RWPE2 (cell line): ENCODE results near the gene PDE4D.
"Not testable (repeated sequence)": the region's sequence is repeated elsewhere in the genome, so short reads cannot be mapped to it uniquely, and the experiment has no call there.

Experiments
- ATAC-seq: fragments of 200-7000 bp; cut with Tn5 transposase; 3 replicates; pipeline ENCODE4 v1.9.1; 2021; ENCODE audit warnings: low read depth
- DNase-seq: peaks from one replicate; pipeline ENCODE4 v3.0.0-alpha.2; 2020; ENCODE audit warnings: low spot score
- H3K27ac ChIP-seq: fragments of 450-650 bp; 2 replicates; pipeline ENCODE4 v1.5.1; 2017; ENCODE audit warnings: mild to moderate bottlenecking; ENCODE audit not compliant: poor library complexity, severe bottlenecking
- H3K27me3 ChIP-seq: fragments of 250-450 bp; sonication (Bioruptor Pico); 2 replicates; pipeline ENCODE4 v1.5.1; 2021; ENCODE audit warnings: mild to moderate bottlenecking, moderate library complexity; ENCODE audit not compliant: insufficient read depth, poor library complexity, severe bottlenecking
- H3K36me3 ChIP-seq: fragments of 250-450 bp; sonication (Bioruptor Pico); 2 replicates; pipeline ENCODE4 v1.5.1; 2020; ENCODE audit warnings: low read depth, mild to moderate bottlenecking, moderate library complexity
- H3K4me1 ChIP-seq: fragments of 250-450 bp; sonication (Bioruptor Pico); 2 replicates; pipeline ENCODE4 v1.5.1; 2021; ENCODE audit warnings: mild to moderate bottlenecking, moderate library complexity; ENCODE audit not compliant: insufficient read depth, poor library complexity, severe bottlenecking
- H3K4me3 ChIP-seq: fragments of 250-450 bp; sonication (Bioruptor Pico); 2 replicates; pipeline ENCODE4 v1.5.1; 2021; ENCODE audit warnings: mild to moderate bottlenecking, moderate library complexity; ENCODE audit not compliant: severe bottlenecking
- H3K9me3 ChIP-seq: fragments of 250-450 bp; sonication (Bioruptor Pico); 2 replicates; pipeline ENCODE4 v1.5.1; 2021; ENCODE audit warnings: mild to moderate bottlenecking, moderate library complexity; ENCODE audit not compliant: severe bottlenecking
- CTCF ChIP-seq: fragments of 450-650 bp; IDR thresholded peaks from one replicate; pipeline ENCODE4 v1.5.1; 2017; ENCODE audit warnings: mild to moderate bottlenecking, moderate library complexity; ENCODE audit not compliant: poor library complexity, severe bottlenecking

PDE4D gene

GRCh38 chr5:59666440-59667068 lies 227.0 kb downstream of the PDE4D start:
- no peak for TF ChIP-seq CTCF
- Histone ChIP-seq H3K9me3 (no peaks in the 10 kb centered on the region), H3K27ac (no peak overlapping the region), H3K4me1 (peaks cover 14% of the 10 kb centered on the region), H3K4me3 (no peak overlapping the region), H3K36me3 (no peaks in the 10 kb centered on the region), H3K27me3 (no peaks in the 10 kb centered on the region)
- ATAC-seq (no peak), DNase-seq (no peak)

- H3K9me3 ChIP-seq, H3K36me3 ChIP-seq, ATAC-seq, H3K27me3 ChIP-seq, H3K27ac ChIP-seq, H3K4me3 ChIP-seq, DNase-seq: not testable (repeated sequence)
- peaks cover 18% of the 10 kb centered on the region for H3K4me1 ChIP-seq
Observed at GRCh38 chr5:59665832-59666203, 227.7 kb downstream of the PDE4D start.

- TF ChIP-seq CTCF = no peak
- Histone ChIP-seq H3K4me3 (no peak overlapping the region), H3K27me3 (no peaks in the 10 kb centered on the region), H3K27ac (no peak overlapping the region), H3K36me3 (no peaks in the 10 kb centered on the region), H3K9me3 (no peaks in the 10 kb centered on the region), H3K4me1 (peaks cover 21% of the 10 kb centered on the region)
- no peak for DNase-seq
- no peak for ATAC-seq
Observed at GRCh38 chr5:59665086-59665831, 228.3 kb downstream of the PDE4D start.

GRCh38 chr5:59661954-59662615 lies 231.4 kb downstream of the PDE4D start:
- Histone ChIP-seq H3K4me1 (peaks cover 21% of the 10 kb centered on the region), H3K9me3 (no peaks in the 10 kb centered on the region), H3K36me3 (0 out of 2 replicates have a peak, but pooled peaks cover 3% of the 10 kb centered on the region), H3K27ac (peak overlapping the region; percentile 11), H3K4me3 (peak overlapping the region; percentile 4), H3K27me3 (no peaks in the 10 kb centered on the region)
- ATAC-seq (peak; percentile 45), DNase-seq (no peak)
- TF ChIP-seq CTCF = no peak

- ATAC-seq = peak; percentile 37; the same call in 2 of the 3 replicates
- Histone ChIP-seq H3K27ac (peak overlapping the region; percentile 11), H3K9me3 (no peaks in the 10 kb centered on the region), H3K27me3 (no peaks in the 10 kb centered on the region), H3K4me1 (peaks cover 21% of the 10 kb centered on the region), H3K4me3 (no peak overlapping the region), H3K36me3 (0 out of 2 replicates have a peak, but pooled peaks cover 3% of the 10 kb centered on the region)
- TF ChIP-seq CTCF = no peak
- DNase-seq = no peak
Observed at GRCh38 chr5:59661311-59661710, 232.2 kb downstream of the PDE4D start.
